Measurements from ENCODE around the gene KHNYN. TPM values are rescaled to one million over a fixed set of nuclear protein-coding genes. Genes with fewer than 3 reads are reported as not detected.
A peak's percentile ranks its signal among the peaks of the same experiment; 100 is the strongest.

The KHNYN gene
- total RNA-seq, 1 experiment from 2014 or later: 53.4 TPM

GRCh38 chr14:24422261-24422660 lies 7.5 kb upstream of the KHNYN start:
- BruUV-seq (replicated peaks): no TSS peak
- DNase-seq: no peak
- Histone ChIP-seq H3F3A (ENCODE audit: insufficient read depth, low read depth) (peaks cover 18% of the 10 kb centered on the region; the same call in 1 of the 2 replicates), H3K4me3 (no peak overlapping the region), H3K79me2 (ENCODE audit: low read depth) (no peaks in the 10 kb centered on the region), H3K9me2 (ENCODE audit: insufficient read depth) (no peaks in the 10 kb centered on the region), H2AFZ (no peak overlapping the region), H3K27me3 (ENCODE audit: insufficient read depth, low read depth) (no peaks in the 10 kb centered on the region), H3K36me3 (ENCODE audit: low read depth) (no peaks in the 10 kb centered on the region), H3K9me3 (ENCODE audit: insufficient read depth, low read depth) (no peaks in the 10 kb centered on the region), H3K27ac (no peak overlapping the region), H4K20me1 (ENCODE audit: insufficient read depth) (no peaks in the 10 kb centered on the region), H3K4me2 (no peak overlapping the region), H3K4me1 (replicated peaks; ENCODE audit: insufficient read depth) (peaks cover 19% of the 10 kb centered on the region)
- CTCF ChIA-PET: no interaction called here
- intact Hi-C loops (cut with micrococcal nuclease; ENCODE audit: unreplicated experiment): no loop called here
- TF ChIP-seq CTCF (conservative IDR thresholded peaks at IDR 0.05): no peak
- POLR2A ChIA-PET (ENCODE audit: unreplicated experiment): no interaction called here

GRCh38 chr14:24422694-24423601 lies 6.8 kb upstream of the KHNYN start:
- ChIA-PET POLR2A (ENCODE audit: unreplicated experiment) (no interaction called here), CTCF (no interaction called here)
- intact Hi-C loops (cut with micrococcal nuclease; ENCODE audit: unreplicated experiment): no loop called here
- Histone ChIP-seq H3K9me3 (ENCODE audit: insufficient read depth, low read depth) (no peaks in the 10 kb centered on the region), H3K9me2 (ENCODE audit: insufficient read depth) (no peaks in the 10 kb centered on the region), H3K4me3 (no peak overlapping the region), H3K27ac (no peak overlapping the region), H3K79me2 (ENCODE audit: low read depth) (no peaks in the 10 kb centered on the region), H3K4me2 (no peak overlapping the region), H3K4me1 (replicated peaks; ENCODE audit: insufficient read depth) (peaks cover 19% of the 10 kb centered on the region), H3K36me3 (ENCODE audit: low read depth) (no peaks in the 10 kb centered on the region), H3K27me3 (ENCODE audit: insufficient read depth, low read depth) (no peaks in the 10 kb centered on the region), H2AFZ (no peak overlapping the region), H3F3A (ENCODE audit: insufficient read depth, low read depth) (peaks cover 18% of the 10 kb centered on the region; the same call in 1 of the 2 replicates), H4K20me1 (ENCODE audit: insufficient read depth) (no peaks in the 10 kb centered on the region)
- TF ChIP-seq CTCF (conservative IDR thresholded peaks at IDR 0.05) (no peak), EZH2 (IDR thresholded peaks at IDR 0.05; ENCODE audit: low read depth) (no peak)
- no TSS peak for BruUV-seq (replicated peaks)
- DNase-seq: no peak

- peak in 1 of 2 experiments; percentile 52 for DNase-seq
- Histone ChIP-seq H3F3A (ENCODE audit: insufficient read depth, low read depth) (peaks cover 18% of the 10 kb centered on the region; the same call in 1 of the 2 replicates), H4K20me1 (ENCODE audit: insufficient read depth) (no peaks in the 10 kb centered on the region), H3K4me3 (no peak overlapping the region), H2AFZ (no peak overlapping the region; the same call in 1 of the 2 replicates), H3K9me3 (ENCODE audit: insufficient read depth, low read depth) (no peaks in the 10 kb centered on the region), H3K4me2 (peak overlapping the region; percentile 40; the same call in 1 of the 2 replicates), H3K36me3 (ENCODE audit: low read depth) (no peaks in the 10 kb centered on the region), H3K27me3 (ENCODE audit: insufficient read depth, low read depth) (no peaks in the 10 kb centered on the region), H3K27ac (peak overlapping the region; percentile 28; the same call in 1 of the 2 replicates), H3K4me1 (replicated peaks; ENCODE audit: insufficient read depth) (peaks cover 19% of the 10 kb centered on the region), H3K9me2 (ENCODE audit: insufficient read depth) (no peaks in the 10 kb centered on the region), H3K79me2 (ENCODE audit: low read depth) (peaks cover 6% of the 10 kb centered on the region)
- BruUV-seq (replicated peaks): no TSS peak
- intact Hi-C loops (cut with micrococcal nuclease; ENCODE audit: unreplicated experiment): no loop called here
- ChIA-PET CTCF (no interaction called here), POLR2A (ENCODE audit: unreplicated experiment) (interaction anchor here (0.7 kb wide), 1 partner anchor 90 kb away, joined by 3 read pairs; no protein-coding TSS in a partner anchor)
- TF ChIP-seq CTCF (conservative IDR thresholded peaks at IDR 0.05) (no peak), EZH2 (IDR thresholded peaks at IDR 0.05; ENCODE audit: low read depth) (no peak)
Measured at GRCh38 chr14:24425704-24426103, 4.0 kb upstream of the KHNYN start.
